ENCODE measurements around the gene MAGEB16. TPM values are rescaled to one million over a fixed set of nuclear protein-coding genes. Genes with fewer than 3 reads are reported as not detected.

The MAGEB16 gene
- total RNA-seq, 2 donors from 2014 or later = not detected

DNA sequence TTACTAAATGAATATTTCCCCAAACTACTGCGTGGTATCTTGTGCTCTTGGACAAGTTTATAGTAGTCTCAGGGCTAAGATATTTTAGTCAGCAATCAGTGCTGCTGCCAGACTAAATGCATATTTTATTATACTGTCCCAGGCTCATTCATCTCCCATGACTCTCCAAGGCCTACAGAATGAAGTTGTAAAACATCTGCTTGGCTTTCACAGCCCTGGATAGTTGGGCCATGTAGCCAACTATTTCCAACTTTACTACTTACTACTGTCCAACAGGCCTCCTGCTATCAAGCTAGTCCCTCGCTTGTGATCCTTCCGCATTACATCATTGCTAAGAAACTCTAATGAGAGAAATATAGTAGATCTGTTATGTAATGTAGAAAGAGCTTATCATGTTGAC, 31.4 kb downstream of the MAGEB16 start:
- no peak for TF ChIP-seq CTCF (conservative IDR thresholded peaks at IDR 0.05)
- DNase-seq = no peak
- WGBS, 2 experiments (ENCODE audit: insufficient coverage in 1 of 2, insufficient read length in 1 of 2) = 83% methylated on average over 1 of the region's 3 CpGs; no CpG with 5 or more reads in 1 of the 2 experiments

DNA sequence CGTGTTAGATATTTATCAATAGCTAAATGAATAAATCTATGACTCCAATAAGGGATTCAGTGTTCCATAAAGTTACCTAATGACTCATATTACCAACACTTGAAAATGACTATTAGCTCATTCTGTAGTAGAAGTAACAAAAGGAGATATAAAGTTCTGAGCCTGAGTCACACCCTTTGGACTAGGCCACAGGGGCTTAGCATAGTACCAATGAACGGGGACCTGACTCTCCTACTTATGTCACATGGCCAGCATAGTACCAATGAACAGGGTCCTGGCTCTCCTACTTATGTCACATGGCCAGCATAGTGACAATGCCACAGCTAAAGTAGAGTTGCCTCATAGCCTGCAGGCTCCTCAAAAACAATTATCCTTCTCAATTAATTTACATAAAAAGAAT, 43.7 kb downstream of the MAGEB16 start:
- Mint-ChIP-seq H3K36me3 (ENCODE audit: low read depth) (no peaks in the 10 kb centered on the region), H3K27ac (no peak overlapping the region), H3K4me3 (no peak overlapping the region), H3K27me3 (ENCODE audit: insufficient read depth) (no peaks in the 10 kb centered on the region), H3K4me1 (no peaks in the 10 kb centered on the region), H3K9me3 (peaks cover 40% of the 10 kb centered on the region)
- no peaks in the 10 kb centered on the region for H3K36me3 ChIP-seq (ENCODE audit: control insufficient read depth, insufficient read depth, low read length)
- no peak overlapping the region for H3K27ac ChIP-seq (ENCODE audit: low read depth, low read length)
- H3K9me3 ChIP-seq (ENCODE audit: control insufficient read depth, low read length) = no peaks in the 10 kb centered on the region
- TF ChIP-seq CTCF (conservative IDR thresholded peaks at IDR 0.05) = no peak
- whole genome bisulfite sequencing, 2 experiments (ENCODE audit: insufficient coverage in 1 of 2, insufficient read length in 1 of 2) = 96% methylated on average over 1 of the region's 2 CpGs; no CpG with 5 or more reads in 1 of the 2 experiments
- no peak overlapping the region for H3K4me3 ChIP-seq (ENCODE audit: low read length)
- no peaks in the 10 kb centered on the region for H3K4me1 ChIP-seq (ENCODE audit: control insufficient read depth, insufficient read depth, low read length)
- H3K9ac ChIP-seq (ENCODE audit: extremely low read depth, low read length, poor library complexity, severe bottlenecking) = no peak overlapping the region
- DNase-seq = no peak
- no peaks in the 10 kb centered on the region for H3K27me3 ChIP-seq (ENCODE audit: control insufficient read depth, insufficient read depth, low read length, poor library complexity, severe bottlenecking)

More for the DNA sequence above, 31.4 kb downstream of the MAGEB16 start:
- Mint-ChIP-seq H3K27ac (no peak overlapping the region), H3K4me3 (no peak overlapping the region), H3K4me1 (peaks cover 7% of the 10 kb centered on the region), H3K9me3 (peaks cover 45% of the 10 kb centered on the region), H3K27me3 (ENCODE audit: insufficient read depth) (no peaks in the 10 kb centered on the region), H3K36me3 (ENCODE audit: low read depth) (peaks cover 6% of the 10 kb centered on the region)
- Histone ChIP-seq H3K27ac (ENCODE audit: low read depth, low read length) (no peak overlapping the region), H3K9me3 (ENCODE audit: control insufficient read depth, low read length) (peaks cover 3% of the 10 kb centered on the region), H3K36me3 (ENCODE audit: control insufficient read depth, insufficient read depth, low read length) (no peaks in the 10 kb centered on the region), H3K9ac (ENCODE audit: extremely low read depth, low read length, poor library complexity, severe bottlenecking) (no peak overlapping the region), H3K27me3 (ENCODE audit: control insufficient read depth, insufficient read depth, low read length, poor library complexity, severe bottlenecking) (no peaks in the 10 kb centered on the region), H3K4me3 (ENCODE audit: low read length) (no peak overlapping the region), H3K4me1 (ENCODE audit: control insufficient read depth, insufficient read depth, low read length) (no peaks in the 10 kb centered on the region)

GRCh38 chrX:35842674-35843073, 44.5 kb downstream of the MAGEB16 start:
- peaks cover 44% of the 10 kb centered on the region for H3K9me3 Mint-ChIP-seq
- Histone ChIP-seq H3K9me3 (ENCODE audit: control insufficient read depth, low read length) (no peaks in the 10 kb centered on the region), H3K36me3 (ENCODE audit: control insufficient read depth, insufficient read depth, low read length) (no peaks in the 10 kb centered on the region), H3K4me3 (ENCODE audit: low read length) (no peak overlapping the region), H3K4me1 (ENCODE audit: control insufficient read depth, insufficient read depth, low read length) (no peaks in the 10 kb centered on the region), H3K9ac (ENCODE audit: extremely low read depth, low read length, poor library complexity, severe bottlenecking) (no peak overlapping the region), H3K27ac (ENCODE audit: low read depth, low read length) (no peak overlapping the region), H3K27me3 (ENCODE audit: control insufficient read depth, insufficient read depth, low read length, poor library complexity, severe bottlenecking) (no peaks in the 10 kb centered on the region)
- H3K36me3 Mint-ChIP-seq (ENCODE audit: low read depth) = no peaks in the 10 kb centered on the region
- H3K27ac Mint-ChIP-seq = no peak overlapping the region
- TF ChIP-seq CTCF (conservative IDR thresholded peaks at IDR 0.05) = no peak
- no peaks in the 10 kb centered on the region for H3K4me1 Mint-ChIP-seq
- 50 to 69% methylated on average over 1 to 2 of the region's 3 CpGs for WGBS, 2 experiments (ENCODE audit: insufficient coverage in 1 of 2, insufficient read length in 1 of 2)
- H3K27me3 Mint-ChIP-seq (ENCODE audit: insufficient read depth) = no peaks in the 10 kb centered on the region
- DNase-seq = no peak
- no peak overlapping the region for H3K4me3 Mint-ChIP-seq
